Liver (tissue), 9 donors: Measurements from ENCODE around the gene SLC25A22. TPM values are rescaled to one million over a fixed set of nuclear protein-coding genes. Genes with fewer than 3 reads are reported as not detected.

Experiments
- DNase-seq: peaks from one replicate; pipeline ENCODE4 v3.0.0-alpha.2; 2017; ENCODE audit warnings: low spot score
- H3K27ac ChIP-seq, 2 donors: one replicate each; pipeline ENCODE4 v1.7.0; 2013; ENCODE audit warnings: inconsistent platforms in 2 of 2, low read length in 2 of 2, control low read depth in 1 of 2, low read depth in 1 of 2, mild to moderate bottlenecking in 1 of 2
- H3K27me3 ChIP-seq, 4 donors: one replicate each; pipeline versions ENCODE4 v1.6.1 to v1.7.0; 2013; ENCODE audit warnings: low read length in 3 of 4, inconsistent platforms in 1 of 4, mild to moderate bottlenecking in 1 of 4, moderate library complexity in 1 of 4; ENCODE audit not compliant: control insufficient read depth in 4 of 4, insufficient read depth in 4 of 4
- H3K36me3 ChIP-seq, 4 donors: one replicate each; pipeline versions ENCODE4 v1.6.1 to v1.7.0; 2013; ENCODE audit warnings: low read length in 3 of 4, mild to moderate bottlenecking in 3 of 4, low read depth in 1 of 4, moderate library complexity in 1 of 4; ENCODE audit not compliant: control insufficient read depth in 4 of 4, insufficient read depth in 3 of 4
- H3K4me1 ChIP-seq, 4 donors: one replicate each; pipeline versions ENCODE4 v1.6.1 to v1.7.0; 2013; ENCODE audit warnings: low read length in 3 of 4, mild to moderate bottlenecking in 3 of 4, moderate library complexity in 1 of 4; ENCODE audit not compliant: control insufficient read depth in 4 of 4, insufficient read depth in 4 of 4
- H3K4me3 ChIP-seq, 3 donors: one replicate each; pipeline versions ENCODE4 v1.6.1 to v1.7.0; 2013; ENCODE audit warnings: low read length in 3 of 3, control low read depth in 1 of 3, low read depth in 1 of 3, mild to moderate bottlenecking in 1 of 3
- H3K9ac ChIP-seq, 2 donors: one replicate each; pipeline ENCODE4 v1.7.0; 2013; ENCODE audit warnings: low read length in 2 of 2, mild to moderate bottlenecking in 2 of 2, moderate library complexity in 2 of 2, control low read depth in 1 of 2, low read depth in 1 of 2
- H3K9me3 ChIP-seq, 4 donors: one replicate each; pipeline versions ENCODE4 v1.6.1 to v1.7.0; 2013; ENCODE audit warnings: low read length in 3 of 4; ENCODE audit not compliant: control insufficient read depth in 4 of 4
- EGR1 ChIP-seq, 2 donors: IDR thresholded peaks; 2 replicates each; pipeline ENCODE4 v1.6.1; 2016 to 2018; ENCODE audit warnings: antibody characterized with exemption in 2 of 2, low read depth in 2 of 2
- FOXA1 ChIP-seq: IDR thresholded peaks from 2 replicates; pipeline ENCODE4 v1.6.1; 2016; ENCODE audit warnings: antibody characterized with exemption
- FOXA2 ChIP-seq: IDR thresholded peaks from 2 replicates; pipeline ENCODE4 v1.6.1; 2016; ENCODE audit warnings: antibody characterized with exemption
- GABPA ChIP-seq, 2 donors: IDR thresholded peaks in 1 of 2; conservative IDR thresholded peaks in 1 of 2; 2 replicates each; pipeline ENCODE4 v1.6.1; 2016; ENCODE audit warnings: antibody characterized with exemption in 2 of 2, mild to moderate bottlenecking in 1 of 2, moderate library complexity in 1 of 2
- HNF4A ChIP-seq, 2 donors: conservative IDR thresholded peaks; 2 replicates each; pipeline ENCODE4 v1.6.1; 2016; ENCODE audit warnings: antibody characterized with exemption in 2 of 2, mild to moderate bottlenecking in 2 of 2
- HNF4G ChIP-seq: IDR thresholded peaks from 2 replicates; pipeline ENCODE4 v1.6.1; 2016; ENCODE audit warnings: antibody characterized with exemption
- JUND ChIP-seq, 2 donors: IDR thresholded peaks; 2 replicates each; pipeline ENCODE4 v1.6.1; 2016; ENCODE audit warnings: antibody characterized with exemption in 2 of 2
- NR2F2 ChIP-seq: IDR thresholded peaks from 2 replicates; pipeline ENCODE4 v1.6.1; 2016; ENCODE audit warnings: antibody characterized with exemption
- RAD21 ChIP-seq, 2 donors: IDR thresholded peaks; 2 replicates each; pipeline ENCODE4 v1.6.1; 2016; ENCODE audit warnings: antibody characterized with exemption in 2 of 2, mild to moderate bottlenecking in 2 of 2
- RXRA ChIP-seq, 2 donors: IDR thresholded peaks; 2 replicates each; pipeline ENCODE4 v1.6.1; 2017 to 2018; ENCODE audit warnings: antibody characterized with exemption in 2 of 2, mild to moderate bottlenecking in 1 of 2
- SP1 ChIP-seq: IDR thresholded peaks from 2 replicates; pipeline ENCODE4 v1.6.1; 2018; ENCODE audit warnings: antibody characterized with exemption, mild to moderate bottlenecking
- YY1 ChIP-seq: IDR thresholded peaks from 2 replicates; pipeline ENCODE4 v1.6.1; 2016; ENCODE audit warnings: antibody characterized with exemption, mild to moderate bottlenecking
- WGBS: extraction: QIAGEN DNeasy Blood & Tissue Kit; methylation state at CpG from one replicate; pipeline ENCODE4 v1.1.7; 2013; 5-methylcytosine and 5-hydroxymethylcytosine counted together
- polyA plus RNA-seq, 2 donors: library from polyadenylated mRNA; stranded (reverse) in 1 of 2; unstranded in 1 of 2; fragments of 200-250 nt in 1 of 2; fragments of >200 nt in 1 of 2; fragmentation: Nextera tagmentation in 1 of 2; extraction: Ambion mirVana in 1 of 2; gene quantifications; one replicate each; pipeline versions ENCODE4 v1.2.1 to v1.2.3, GENCODE V29; 2013 to 2015
- total RNA-seq, 2 donors: library from RNA; depleted of rRNA; stranded (reverse); fragments of >200 nt; gene quantifications; one replicate each; pipeline ENCODE4 v1.2.3, GENCODE V29; 2014
- TF ChIP-seq, protein P1 (sequence below): IDR thresholded peaks from 2 replicates; pipeline ENCODE4 v1.6.1; 2016; ENCODE audit warnings: antibody characterized with exemption, mild to moderate bottlenecking
- TF ChIP-seq, protein P2 (sequence below): fragments of 150-350 bp; IDR thresholded peaks from 2 replicates; pipeline ENCODE4 v1.5.1; 2017; ENCODE audit warnings: improper control_type of control experiment, low read depth, low read length; ENCODE audit not compliant: missing input control
- TF ChIP-seq, protein P3 (sequence below): IDR thresholded peaks from 2 replicates; pipeline ENCODE4 v1.6.1; 2016; ENCODE audit warnings: antibody characterized with exemption
- TF ChIP-seq, protein P4 (sequence below): IDR thresholded peaks from 2 replicates; pipeline ENCODE4 v1.6.1; 2016; ENCODE audit warnings: antibody characterized with exemption
- donor health status: healthy.
- donor health status: healthy.
- donor health status: healthy.
- donor health status: healthy.
- donor health status: healthy.

SLC25A22 gene
- total and polyA plus RNA-seq, 4 donors, result 5.3 to 26.8 (median 12.1) TPM

DNA sequence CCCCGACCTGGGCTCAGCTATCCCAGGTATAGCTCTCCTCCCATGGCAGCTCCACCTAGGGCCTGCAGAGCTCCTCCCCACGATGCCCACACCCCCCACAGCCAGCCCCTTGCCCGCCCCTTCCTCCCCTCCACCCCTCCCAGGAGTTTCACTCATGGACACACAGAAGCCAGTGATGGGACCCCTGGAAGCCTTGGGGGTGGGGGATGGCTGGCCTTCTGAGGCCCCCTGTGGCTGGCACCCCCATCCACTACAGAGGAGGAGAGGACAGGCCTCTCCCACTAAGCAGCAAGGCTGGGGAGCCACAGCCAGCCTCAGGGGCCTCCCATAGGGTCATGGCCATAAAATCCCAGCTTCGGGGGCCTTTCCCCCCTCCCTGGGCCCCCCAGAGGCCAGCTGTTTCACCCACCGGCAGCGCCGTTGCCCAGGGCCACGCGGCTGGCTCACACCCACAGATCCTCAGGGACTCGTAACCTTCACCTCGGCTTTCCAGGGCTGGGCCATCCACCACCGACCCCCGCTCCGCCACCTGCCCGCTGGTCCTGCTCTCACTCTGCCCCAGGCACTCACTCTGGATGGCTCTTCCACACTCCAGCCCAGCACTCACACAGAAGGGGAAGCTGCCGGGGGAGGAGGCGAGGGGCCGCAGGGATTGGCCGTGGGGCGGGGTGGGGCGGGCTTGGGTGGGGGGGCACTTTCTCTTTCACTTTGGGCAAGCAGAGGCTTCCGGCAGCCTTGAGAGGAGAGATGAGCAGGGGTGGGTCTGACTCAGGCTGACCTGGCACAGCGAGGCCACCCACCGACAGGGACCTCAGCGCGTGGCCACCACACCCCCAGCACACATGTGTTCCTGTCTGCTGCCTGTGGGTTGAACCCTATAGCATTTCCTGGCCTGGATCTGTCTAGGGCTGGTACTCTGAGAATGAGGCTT lies 2.2 kb downstream of the SLC25A22 start:
- WGBS, result 3% methylated on average over 26 of the region's 26 CpGs

DNA sequence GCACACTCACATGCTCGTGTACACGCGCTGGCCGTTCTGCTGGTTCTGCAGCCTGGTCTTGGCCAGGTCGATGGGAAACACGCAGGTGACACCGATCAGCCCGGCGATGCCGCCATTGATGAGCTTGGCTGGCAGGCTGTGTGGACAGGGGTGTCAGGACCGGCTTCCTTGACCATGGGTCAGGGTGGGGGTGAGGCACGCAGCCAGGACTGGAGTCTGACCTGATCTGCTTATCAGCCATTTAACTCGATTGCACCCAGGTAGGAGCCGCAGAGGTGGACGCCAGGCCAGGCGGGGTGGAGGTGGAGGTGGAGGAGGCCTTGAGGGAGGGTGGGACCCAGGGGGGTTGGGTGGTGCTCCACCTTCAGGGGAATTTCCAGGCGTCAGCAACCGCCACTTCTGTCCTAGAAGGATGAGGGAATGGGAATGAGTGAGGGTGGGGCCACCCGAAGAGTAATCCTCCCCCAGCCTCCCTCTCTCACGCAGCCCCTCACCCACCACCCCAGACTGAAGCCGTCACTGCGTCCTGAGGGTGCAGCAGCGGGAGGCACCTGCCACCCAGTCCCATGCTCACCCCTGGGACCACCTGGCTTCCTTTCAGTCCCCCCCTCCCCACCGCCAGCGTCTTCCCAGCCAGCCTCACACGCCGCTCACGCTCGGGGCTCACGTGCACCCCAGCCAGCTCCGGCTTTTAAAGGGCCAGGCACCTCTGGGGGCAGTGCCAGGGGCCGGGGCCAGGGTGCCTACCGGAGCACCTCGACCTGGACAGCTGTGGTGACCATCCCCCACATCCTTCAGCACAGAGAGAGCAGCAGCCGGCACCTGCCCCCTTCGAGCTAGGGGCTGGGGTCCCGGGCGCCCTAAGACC lies 3.1 kb downstream of the SLC25A22 start:
- H3K4me1 ChIP-seq, result peaks cover 11 to 47% (median 29%) of the 10 kb centered on the region in 4 donors
- TF ChIP-seq SP1 (no peak), NR2F2 (no peak), HNF4G (no peak), FOXA2 (no peak), RAD21 (IDR thresholded peaks at IDR 0.05) (no peak), RXRA (IDR thresholded peaks at IDR 0.05) (no peak)

More for the DNA sequence above, 2.2 kb downstream of the SLC25A22 start:
- Histone ChIP-seq H3K4me1 (peaks cover 11 to 47% (median 28%) of the 10 kb centered on the region in 4 donors), H3K27me3 (no peaks in the 10 kb centered on the region), H3K36me3 (peaks cover 0 to 12% (median 6%) of the 10 kb centered on the region in 4 donors), H3K9me3 (no peaks in the 10 kb centered on the region), H3K4me3 (peak overlapping the region; percentile 71 to 83 (median 77)), H3K27ac (peak overlapping the region; percentile 97 to 98), H3K9ac (peak overlapping the region; percentile 87 to 91)
- peak; percentile 77 for DNase-seq
- no peak for TF ChIP-seq FOXA2
- no peak for TF ChIP-seq FOXA1
- peak in 1 of 2 donors; percentile 16 for TF ChIP-seq RXRA (IDR thresholded peaks at IDR 0.05)
- TF ChIP-seq SP1, result no peak
- no peak for TF ChIP-seq HNF4G
- no peak for TF ChIP-seq JUND (IDR thresholded peaks at IDR 0.05)
- no peak for TF ChIP-seq GABPA (IDR thresholded peaks at IDR 0.05 in 1 of 2, conservative IDR thresholded peaks at IDR 0.05 in 1 of 2)

DNA sequence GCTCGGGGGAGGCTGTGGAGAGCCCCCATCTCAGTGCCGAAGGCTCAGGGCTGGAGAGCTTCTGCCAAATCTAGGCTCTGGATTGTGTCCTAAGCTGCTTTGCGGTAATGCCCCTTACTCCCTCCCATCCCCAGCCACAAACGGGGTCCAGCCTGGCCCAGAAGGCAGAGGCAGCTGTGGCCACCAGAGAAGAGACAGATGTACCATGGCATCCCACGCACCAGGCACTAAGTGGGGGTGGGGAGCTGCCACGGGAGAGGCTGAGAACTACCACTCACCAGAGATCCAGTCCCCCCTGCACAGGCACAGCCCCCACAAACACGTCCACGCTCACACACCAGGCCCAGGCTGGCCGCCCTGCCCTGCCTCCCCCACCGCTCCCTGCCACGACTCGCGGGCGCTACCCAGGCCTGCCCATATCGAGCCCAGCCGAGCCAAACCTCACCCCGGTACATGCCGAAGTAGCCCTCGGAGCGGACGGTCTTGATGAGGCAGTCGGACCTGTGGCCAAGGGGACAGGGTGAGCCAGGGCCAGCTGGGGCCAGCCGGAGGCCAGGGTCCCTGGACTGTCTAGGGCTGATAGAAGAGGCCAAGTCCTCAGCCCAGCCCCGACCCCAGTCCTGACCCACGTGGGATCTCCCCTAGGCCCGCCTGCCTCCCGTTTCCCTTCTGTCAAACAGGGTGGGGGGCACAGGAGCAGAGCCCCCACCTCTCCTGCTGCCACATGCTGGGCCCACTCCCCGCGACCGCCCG lies 3.9 kb downstream of the SLC25A22 start:
- TF ChIP-seq, protein P1, sequence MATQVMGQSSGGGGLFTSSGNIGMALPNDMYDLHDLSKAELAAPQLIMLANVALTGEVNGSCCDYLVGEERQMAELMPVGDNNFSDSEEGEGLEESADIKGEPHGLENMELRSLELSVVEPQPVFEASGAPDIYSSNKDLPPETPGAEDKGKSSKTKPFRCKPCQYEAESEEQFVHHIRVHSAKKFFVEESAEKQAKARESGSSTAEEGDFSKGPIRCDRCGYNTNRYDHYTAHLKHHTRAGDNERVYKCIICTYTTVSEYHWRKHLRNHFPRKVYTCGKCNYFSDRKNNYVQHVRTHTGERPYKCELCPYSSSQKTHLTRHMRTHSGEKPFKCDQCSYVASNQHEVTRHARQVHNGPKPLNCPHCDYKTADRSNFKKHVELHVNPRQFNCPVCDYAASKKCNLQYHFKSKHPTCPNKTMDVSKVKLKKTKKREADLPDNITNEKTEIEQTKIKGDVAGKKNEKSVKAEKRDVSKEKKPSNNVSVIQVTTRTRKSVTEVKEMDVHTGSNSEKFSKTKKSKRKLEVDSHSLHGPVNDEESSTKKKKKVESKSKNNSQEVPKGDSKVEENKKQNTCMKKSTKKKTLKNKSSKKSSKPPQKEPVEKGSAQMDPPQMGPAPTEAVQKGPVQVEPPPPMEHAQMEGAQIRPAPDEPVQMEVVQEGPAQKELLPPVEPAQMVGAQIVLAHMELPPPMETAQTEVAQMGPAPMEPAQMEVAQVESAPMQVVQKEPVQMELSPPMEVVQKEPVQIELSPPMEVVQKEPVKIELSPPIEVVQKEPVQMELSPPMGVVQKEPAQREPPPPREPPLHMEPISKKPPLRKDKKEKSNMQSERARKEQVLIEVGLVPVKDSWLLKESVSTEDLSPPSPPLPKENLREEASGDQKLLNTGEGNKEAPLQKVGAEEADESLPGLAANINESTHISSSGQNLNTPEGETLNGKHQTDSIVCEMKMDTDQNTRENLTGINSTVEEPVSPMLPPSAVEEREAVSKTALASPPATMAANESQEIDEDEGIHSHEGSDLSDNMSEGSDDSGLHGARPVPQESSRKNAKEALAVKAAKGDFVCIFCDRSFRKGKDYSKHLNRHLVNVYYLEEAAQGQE, result no peak
- no peak for TF ChIP-seq YY1
- no peak for TF ChIP-seq FOXA1
- TF ChIP-seq EGR1 (IDR thresholded peaks at IDR 0.05; ENCODE audit: low read depth in 2 of 2), result no peak
- no peak for TF ChIP-seq HNF4A (conservative IDR thresholded peaks at IDR 0.05)
- no peak for TF ChIP-seq HNF4G
- TF ChIP-seq, protein P2, sequence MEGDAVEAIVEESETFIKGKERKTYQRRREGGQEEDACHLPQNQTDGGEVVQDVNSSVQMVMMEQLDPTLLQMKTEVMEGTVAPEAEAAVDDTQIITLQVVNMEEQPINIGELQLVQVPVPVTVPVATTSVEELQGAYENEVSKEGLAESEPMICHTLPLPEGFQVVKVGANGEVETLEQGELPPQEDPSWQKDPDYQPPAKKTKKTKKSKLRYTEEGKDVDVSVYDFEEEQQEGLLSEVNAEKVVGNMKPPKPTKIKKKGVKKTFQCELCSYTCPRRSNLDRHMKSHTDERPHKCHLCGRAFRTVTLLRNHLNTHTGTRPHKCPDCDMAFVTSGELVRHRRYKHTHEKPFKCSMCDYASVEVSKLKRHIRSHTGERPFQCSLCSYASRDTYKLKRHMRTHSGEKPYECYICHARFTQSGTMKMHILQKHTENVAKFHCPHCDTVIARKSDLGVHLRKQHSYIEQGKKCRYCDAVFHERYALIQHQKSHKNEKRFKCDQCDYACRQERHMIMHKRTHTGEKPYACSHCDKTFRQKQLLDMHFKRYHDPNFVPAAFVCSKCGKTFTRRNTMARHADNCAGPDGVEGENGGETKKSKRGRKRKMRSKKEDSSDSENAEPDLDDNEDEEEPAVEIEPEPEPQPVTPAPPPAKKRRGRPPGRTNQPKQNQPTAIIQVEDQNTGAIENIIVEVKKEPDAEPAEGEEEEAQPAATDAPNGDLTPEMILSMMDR, result no peak
- no peak for TF ChIP-seq GABPA (IDR thresholded peaks at IDR 0.05 in 1 of 2, conservative IDR thresholded peaks at IDR 0.05 in 1 of 2)
- no peak for TF ChIP-seq RXRA (IDR thresholded peaks at IDR 0.05)
- TF ChIP-seq, protein P3, sequence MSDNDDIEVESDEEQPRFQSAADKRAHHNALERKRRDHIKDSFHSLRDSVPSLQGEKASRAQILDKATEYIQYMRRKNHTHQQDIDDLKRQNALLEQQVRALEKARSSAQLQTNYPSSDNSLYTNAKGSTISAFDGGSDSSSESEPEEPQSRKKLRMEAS, result no peak
- no peak for TF ChIP-seq NR2F2
- no peak for TF ChIP-seq RAD21 (IDR thresholded peaks at IDR 0.05)
- TF ChIP-seq, protein P4, sequence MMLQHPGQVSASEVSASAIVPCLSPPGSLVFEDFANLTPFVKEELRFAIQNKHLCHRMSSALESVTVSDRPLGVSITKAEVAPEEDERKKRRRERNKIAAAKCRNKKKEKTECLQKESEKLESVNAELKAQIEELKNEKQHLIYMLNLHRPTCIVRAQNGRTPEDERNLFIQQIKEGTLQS, result no peak
- no peak for TF ChIP-seq JUND (IDR thresholded peaks at IDR 0.05)
- no peak for DNase-seq
- WGBS, result 92% methylated on average over 31 of the region's 31 CpGs
- no peaks in the 10 kb centered on the region for H3K27me3 ChIP-seq
- H3K36me3 ChIP-seq, result peaks cover 0 to 10% (median 5%) of the 10 kb centered on the region in 4 donors
- H3K27ac ChIP-seq, result peak overlapping the region in 1 of 2 donors; percentile 98
- no peaks in the 10 kb centered on the region for H3K9me3 ChIP-seq
- H3K9ac ChIP-seq, result no peak overlapping the region
- H3K4me1 ChIP-seq, result peaks cover 11 to 47% (median 30%) of the 10 kb centered on the region in 4 donors
- peak overlapping the region in 1 of 3 donors; percentile 77 for H3K4me3 ChIP-seq

More for the DNA sequence above, 3.1 kb downstream of the SLC25A22 start:
- peak overlapping the region; percentile 97 to 98 for H3K27ac ChIP-seq
- DNase-seq, result no peak
- peak overlapping the region in 1 of 2 donors; percentile 22 for H3K9ac ChIP-seq
- H3K4me3 ChIP-seq, result peak overlapping the region; percentile 45 to 83 (median 77)
- H3K27me3 ChIP-seq, result no peaks in the 10 kb centered on the region
- H3K9me3 ChIP-seq, result no peaks in the 10 kb centered on the region
- peaks cover 0 to 11% (median 6%) of the 10 kb centered on the region in 4 donors for H3K36me3 ChIP-seq
- 34% methylated on average over 38 of the region's 38 CpGs for WGBS
